Stomach (tissue), 9 donors: ENCODE data around the gene RFFL. TPM values are rescaled to one million over a fixed set of nuclear protein-coding genes. Genes with fewer than 3 reads are reported as not detected.

ENCODE experiments used
- DNase-seq, 2 donors: peaks; one replicate each; pipeline versions ENCODE4 v3.0.0 to v3.0.0-alpha.2; 2013 to 2019
- H3K27ac ChIP-seq, 5 donors: fragments of 200-600 bp in 4 of 5; sonication (generic) in 4 of 5; one replicate each; pipeline ENCODE4 v1.5.1; 2013 to 2019; ENCODE audit warnings: mild to moderate bottlenecking in 1 of 5, moderate library complexity in 1 of 5
- H3K27me3 ChIP-seq, 3 donors: fragments of 200-600 bp; sonication (generic); one replicate each; pipeline ENCODE4 v1.5.1; 2017 to 2019; ENCODE audit warnings: mixed run types in 1 of 3
- H3K36me3 ChIP-seq, 4 donors: fragments of 200-600 bp; sonication (generic); 1 replicate in 3 of 4; 2 replicates in 1 of 4; pipeline ENCODE4 v1.5.1; 2016 to 2019
- H3K4me1 ChIP-seq, 4 donors: fragments of 200-600 bp; sonication (generic); one replicate each; pipeline ENCODE4 v1.5.1; 2016 to 2019
- H3K4me3 ChIP-seq, 4 donors: fragments of 200-600 bp; sonication (generic) in 3 of 4; one replicate each; pipeline ENCODE4 v1.5.1; 2016 to 2019; ENCODE audit warnings: mild to moderate bottlenecking in 1 of 4
- H3K9me3 ChIP-seq, 4 donors: fragments of 200-600 bp; sonication (generic); one replicate each; pipeline ENCODE4 v1.5.1; 2016 to 2019
- EP300 ChIP-seq: sonication (generic); formaldehyde crosslinking; IDR thresholded peaks from one replicate; pipeline ENCODE4 v1.6.1; 2017; ENCODE audit warnings: antibody characterized with exemption
- POLR2A ChIP-seq, 4 donors: fragments of 450-650 bp; IDR thresholded peaks; one replicate each; pipeline ENCODE4 v1.6.1; 2016; ENCODE audit warnings: antibody characterized with exemption in 4 of 4, control low read depth in 2 of 4, mild to moderate bottlenecking in 1 of 4, moderate library complexity in 1 of 4
- POLR2AphosphoS5 ChIP-seq, 3 donors: sonication (generic); formaldehyde crosslinking; IDR thresholded peaks; one replicate each; pipeline ENCODE4 v1.6.1; 2016; ENCODE audit warnings: antibody characterized with exemption in 3 of 3
- WGBS, 5 donors: extraction: QIAGEN DNeasy Blood & Tissue Kit in 3 of 5; methylation state at CpG; one replicate each; pipeline versions ENCODE4 v1.1.5 to v1.1.7; 2013 to 2018; 5-methylcytosine and 5-hydroxymethylcytosine counted together
- intact Hi-C: fragments of 100-400 bp; cut with DNase I; formaldehyde crosslinking; loops from one replicate; pipeline ENCODE4 v1.15.1; 2023; ENCODE audit warnings: low total_unique reads
- polyA plus RNA-seq, 3 donors: library from polyadenylated mRNA; stranded (reverse); fragments of 200-250 nt; gene quantifications; one replicate each; pipeline ENCODE4 v1.2.3, GENCODE V29; 2013
- total RNA-seq, 5 donors: library from RNA; depleted of rRNA; stranded (reverse); fragments of >200 nt; gene quantifications; one replicate each; pipeline versions ENCODE4 v1.1.0 to v1.2.3, GENCODE V29; 2014 to 2016
- TF ChIP-seq, protein P1 (sequence below), 7 experiments: fragments of 450-650 bp in 4 of 7; fragments of 200-600 bp in 3 of 7; sonication (generic) in 3 of 7; IDR thresholded peaks; one replicate each; pipeline ENCODE4 v1.5.1; 2016 to 2019; ENCODE audit warnings: antibody characterized with exemption in 7 of 7, control low read depth in 2 of 7, mild to moderate bottlenecking in 1 of 7
- donor health status: healthy with polysubstance abuse.
- donor health status: Bipolar disorder and iron deficiency.
- donor health status: healthy.

Gene RFFL
- total and polyA plus RNA-seq, 8 donors, result 6.2 to 31.0 (median 13.1) TPM

DNA sequence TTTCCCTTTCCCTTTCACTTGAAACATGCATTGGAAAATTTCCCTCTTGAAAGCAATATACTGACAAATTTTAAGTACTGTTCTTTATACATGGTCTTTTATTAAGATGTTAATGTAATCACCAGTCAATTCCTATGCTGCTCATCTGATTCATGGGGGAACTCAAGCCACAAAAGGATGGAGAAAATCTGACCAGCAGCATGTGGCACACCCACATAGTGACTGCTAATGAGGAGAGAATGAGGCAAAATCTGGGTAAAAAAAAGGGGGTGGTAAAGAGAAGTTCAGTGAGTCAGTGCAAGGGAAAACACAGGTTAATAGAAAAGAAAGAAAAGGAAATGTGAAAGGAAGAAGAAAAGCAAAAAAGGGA lies 11.3 kb downstream of the RFFL start:
- Histone ChIP-seq H3K36me3 (no peaks in the 10 kb centered on the region), H3K27me3 (no peaks in the 10 kb centered on the region), H3K4me1 (peaks cover 18 to 52% (median 40%) of the 10 kb centered on the region in 4 donors), H3K27ac (peak overlapping the region in 4 of 5 donors; percentile 34 to 79 (median 60)), H3K9me3 (no peaks in the 10 kb centered on the region), H3K4me3 (no peak overlapping the region)
- no peak for DNase-seq
- TF ChIP-seq POLR2A (IDR thresholded peaks at IDR 0.05) (no peak), EP300 (no peak)
- TF ChIP-seq, protein P1, sequence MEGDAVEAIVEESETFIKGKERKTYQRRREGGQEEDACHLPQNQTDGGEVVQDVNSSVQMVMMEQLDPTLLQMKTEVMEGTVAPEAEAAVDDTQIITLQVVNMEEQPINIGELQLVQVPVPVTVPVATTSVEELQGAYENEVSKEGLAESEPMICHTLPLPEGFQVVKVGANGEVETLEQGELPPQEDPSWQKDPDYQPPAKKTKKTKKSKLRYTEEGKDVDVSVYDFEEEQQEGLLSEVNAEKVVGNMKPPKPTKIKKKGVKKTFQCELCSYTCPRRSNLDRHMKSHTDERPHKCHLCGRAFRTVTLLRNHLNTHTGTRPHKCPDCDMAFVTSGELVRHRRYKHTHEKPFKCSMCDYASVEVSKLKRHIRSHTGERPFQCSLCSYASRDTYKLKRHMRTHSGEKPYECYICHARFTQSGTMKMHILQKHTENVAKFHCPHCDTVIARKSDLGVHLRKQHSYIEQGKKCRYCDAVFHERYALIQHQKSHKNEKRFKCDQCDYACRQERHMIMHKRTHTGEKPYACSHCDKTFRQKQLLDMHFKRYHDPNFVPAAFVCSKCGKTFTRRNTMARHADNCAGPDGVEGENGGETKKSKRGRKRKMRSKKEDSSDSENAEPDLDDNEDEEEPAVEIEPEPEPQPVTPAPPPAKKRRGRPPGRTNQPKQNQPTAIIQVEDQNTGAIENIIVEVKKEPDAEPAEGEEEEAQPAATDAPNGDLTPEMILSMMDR (IDR thresholded peaks at IDR 0.05), result no peak
- intact Hi-C loops, result no loop called here

DNA sequence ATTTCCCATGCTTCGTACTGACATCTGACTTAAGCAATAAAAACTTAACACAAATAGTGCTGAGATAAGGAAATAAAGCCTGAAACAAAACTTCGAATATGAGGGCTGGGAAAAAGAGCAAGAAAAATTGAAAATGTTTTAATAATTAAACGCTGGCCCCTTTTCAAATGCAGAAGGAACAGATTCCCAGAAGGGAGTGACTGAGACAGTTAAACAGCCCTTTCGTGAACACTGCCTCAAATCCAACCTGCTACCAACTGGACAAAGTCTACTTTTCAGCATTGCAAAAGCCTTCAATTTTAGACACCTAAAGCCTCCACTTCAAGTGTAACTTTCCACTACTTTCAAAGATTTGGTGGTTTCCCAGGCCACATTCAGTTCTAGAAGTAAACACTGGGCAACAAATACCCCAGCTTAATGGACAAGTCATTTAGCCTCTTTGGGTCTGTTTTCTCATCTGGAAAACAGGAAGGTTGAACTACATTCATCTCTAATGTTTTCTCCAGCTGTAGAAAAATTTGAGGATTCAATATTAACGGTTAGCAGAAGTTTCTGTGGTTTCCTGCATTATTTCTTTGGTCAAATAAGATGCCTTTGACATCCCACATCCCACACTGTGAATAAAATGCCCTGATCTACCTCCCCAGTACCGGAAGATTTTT lies 11.8 kb downstream of the RFFL start:
- intact Hi-C loops, result no loop called here
- Histone ChIP-seq H3K9me3 (no peaks in the 10 kb centered on the region), H3K27ac (peak overlapping the region; percentile 34 to 79 (median 62)), H3K27me3 (no peaks in the 10 kb centered on the region), H3K4me1 (peaks cover 21 to 57% (median 44%) of the 10 kb centered on the region in 4 donors), H3K4me3 (no peak overlapping the region), H3K36me3 (no peaks in the 10 kb centered on the region)
- TF ChIP-seq, protein P1 (IDR thresholded peaks at IDR 0.05), result no peak
- TF ChIP-seq POLR2A (IDR thresholded peaks at IDR 0.05), result no peak
- no peak for TF ChIP-seq EP300
- TF ChIP-seq POLR2AphosphoS5 (IDR thresholded peaks at IDR 0.05), result no peak
- DNase-seq, result peak in 1 of 2 donors; percentile 24
- WGBS, 5 donors, result 27 to 33% (median 28%) methylated on average over 6 of the region's 6 CpGs

DNA sequence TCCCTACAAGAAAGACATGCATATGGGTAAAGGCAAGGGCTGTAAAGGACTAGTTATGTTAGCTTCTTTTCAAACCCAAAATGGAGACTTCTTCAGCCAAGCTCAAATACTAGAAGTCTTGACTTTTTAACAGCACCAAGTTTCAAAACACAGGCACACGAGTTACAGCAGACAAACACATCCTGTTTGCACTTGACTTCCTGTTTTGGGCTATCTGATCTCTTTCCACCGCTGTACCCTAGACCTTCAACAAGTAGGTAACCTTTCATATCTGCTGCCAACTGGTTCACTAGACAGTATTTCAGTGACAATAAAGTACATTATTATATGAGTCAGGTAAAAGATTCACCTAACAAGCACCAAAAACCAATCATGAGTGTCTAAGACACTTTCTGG lies 12.3 kb downstream of the RFFL start:
- Histone ChIP-seq H3K9me3 (no peaks in the 10 kb centered on the region), H3K36me3 (no peaks in the 10 kb centered on the region), H3K4me3 (no peak overlapping the region), H3K27ac (peak overlapping the region in 4 of 5 donors; percentile 34 to 79 (median 60)), H3K27me3 (no peaks in the 10 kb centered on the region), H3K4me1 (peaks cover 21 to 62% (median 47%) of the 10 kb centered on the region in 4 donors)
- TF ChIP-seq POLR2AphosphoS5 (IDR thresholded peaks at IDR 0.05), result peak in 2 of 3 donors; percentile 35 to 58
- TF ChIP-seq EP300, result no peak
- peak in 1 of 2 donors; percentile 77 for DNase-seq
- intact Hi-C loops, result no loop called here
- 0 to 10% (median 3%) methylated on average over 2 of the region's 2 CpGs for WGBS, 5 donors

DNA sequence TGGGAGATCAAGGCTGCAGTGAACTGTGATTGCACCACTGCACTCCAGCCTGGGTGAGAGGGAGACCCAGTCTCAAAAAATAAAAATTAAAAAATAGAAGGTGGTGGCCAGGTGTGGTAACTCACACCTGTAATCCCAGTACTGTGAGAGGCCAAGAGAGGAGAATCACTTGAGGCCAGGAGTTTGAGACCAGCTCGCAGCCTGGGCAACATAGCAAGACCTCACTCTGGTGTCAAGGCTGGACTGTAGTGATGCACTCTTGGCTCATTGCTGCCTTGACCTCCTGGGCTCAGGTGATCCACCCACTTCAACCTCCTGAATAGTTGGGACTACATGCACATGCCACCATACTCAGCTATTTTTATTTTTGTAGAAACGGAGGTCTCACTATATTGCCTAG lies 13.3 kb downstream of the RFFL start:
- 94 to 100% (median 98%) methylated on average over 2 of the region's 2 CpGs for WGBS, 5 donors
- no peak for DNase-seq
- H3K9me3 ChIP-seq, result no peaks in the 10 kb centered on the region
- no peaks in the 10 kb centered on the region for H3K27me3 ChIP-seq
- no peaks in the 10 kb centered on the region for H3K36me3 ChIP-seq
- H3K4me1 ChIP-seq, result peaks cover 21 to 71% (median 57%) of the 10 kb centered on the region in 4 donors
- H3K27ac ChIP-seq, result peak overlapping the region in 3 of 5 donors; percentile 57 to 79 (median 62)
- no peak overlapping the region for H3K4me3 ChIP-seq
- intact Hi-C loops, result no loop called here
- no peak for TF ChIP-seq POLR2AphosphoS5 (IDR thresholded peaks at IDR 0.05)

DNA sequence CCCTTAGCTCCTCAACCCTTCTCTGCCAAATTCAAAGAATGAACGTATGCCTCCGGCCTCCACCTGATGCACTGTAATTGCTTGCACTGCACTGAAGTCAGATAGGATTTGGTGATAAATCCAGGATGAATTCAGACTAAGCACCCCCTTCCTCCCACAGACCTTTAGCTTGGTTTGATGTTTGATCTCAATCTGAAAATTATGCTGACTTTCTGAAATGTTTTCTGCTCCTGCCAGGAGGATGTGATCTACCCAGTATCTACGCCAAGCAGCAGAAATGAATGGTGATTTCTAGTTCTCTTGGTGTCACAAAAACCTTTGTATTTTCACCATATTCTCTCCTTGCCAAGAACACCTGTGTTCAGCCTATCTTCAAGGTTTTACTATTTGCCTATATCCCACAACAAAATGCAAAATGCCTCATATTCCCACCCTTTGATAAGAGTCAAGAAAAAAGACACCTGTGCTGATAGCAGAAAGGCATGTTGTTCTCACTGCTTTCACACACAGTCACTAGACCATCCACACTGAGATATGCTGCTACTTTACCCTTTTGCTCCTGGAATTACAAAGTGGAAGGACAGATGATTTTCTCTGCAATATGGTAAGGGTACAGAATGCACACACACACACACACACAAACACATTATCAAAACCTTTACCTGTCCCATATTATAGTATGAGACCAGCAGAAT lies 14.7 kb downstream of the RFFL start:
- Histone ChIP-seq H3K36me3 (no peaks in the 10 kb centered on the region), H3K4me3 (no peak overlapping the region), H3K9me3 (no peaks in the 10 kb centered on the region), H3K27me3 (no peaks in the 10 kb centered on the region), H3K4me1 (peaks cover 21 to 84% (median 66%) of the 10 kb centered on the region in 4 donors), H3K27ac (no peak overlapping the region)
- DNase-seq, result no peak
- WGBS, 5 donors, result 56 to 77% (median 57%) methylated on average over 3 of the region's 3 CpGs
- TF ChIP-seq POLR2A (IDR thresholded peaks at IDR 0.05) (no peak), EP300 (no peak), POLR2AphosphoS5 (IDR thresholded peaks at IDR 0.05) (no peak)
- TF ChIP-seq, protein P1 (IDR thresholded peaks at IDR 0.05), result no peak
- intact Hi-C loops, result no loop called here
